ENCODE data around the gene FBLN5.

Gene FBLN5

GRCh38 chr14:91911474-91912032 lies 35.9 kb downstream of the FBLN5 start:
- H4K20me1 ChIP-seq (ENCODE audit: insufficient read depth), result no peaks in the 10 kb centered on the region
- H3K4me1 ChIP-seq (ENCODE audit: low read depth, poor library complexity, severe bottlenecking), result no peaks in the 10 kb centered on the region
- H3K4me3 ChIP-seq (IDR thresholded peaks at IDR 0.05; ENCODE audit: insufficient read depth, low read depth, low read length), result no peak overlapping the region
- H3K4me2 ChIP-seq, result no peak overlapping the region
- peak; percentile 62 for TF ChIP-seq CTCF (conservative IDR thresholded peaks at IDR 0.05; ENCODE audit: low read depth, low read length)
- H3K27me3 ChIP-seq (ENCODE audit: insufficient read depth, low read depth), result no peaks in the 10 kb centered on the region
- H2AFZ ChIP-seq (ENCODE audit: low read depth), result no peak overlapping the region
- no peak overlapping the region for H3K9ac ChIP-seq
- H3K79me2 ChIP-seq (ENCODE audit: insufficient read depth, low read depth), result no peaks in the 10 kb centered on the region
- no peak overlapping the region for H3K27ac ChIP-seq
- H3K36me3 ChIP-seq (ENCODE audit: insufficient read depth), result no peaks in the 10 kb centered on the region

GRCh38 chr14:91910196-91910595 lies 37.3 kb downstream of the FBLN5 start:
- Histone ChIP-seq H4K20me1 (ENCODE audit: insufficient read depth) (no peaks in the 10 kb centered on the region), H3K36me3 (ENCODE audit: insufficient read depth) (no peaks in the 10 kb centered on the region), H3K27me3 (ENCODE audit: insufficient read depth, low read depth) (no peaks in the 10 kb centered on the region), H3K4me1 (ENCODE audit: low read depth, poor library complexity, severe bottlenecking) (no peaks in the 10 kb centered on the region), H3K27ac (no peak overlapping the region), H3K79me2 (ENCODE audit: insufficient read depth, low read depth) (no peaks in the 10 kb centered on the region), H2AFZ (ENCODE audit: low read depth) (no peak overlapping the region), H3K4me3 (IDR thresholded peaks at IDR 0.05; ENCODE audit: insufficient read depth, low read depth, low read length) (no peak overlapping the region), H3K4me2 (no peak overlapping the region), H3K9ac (no peak overlapping the region)
- TF ChIP-seq CTCF (conservative IDR thresholded peaks at IDR 0.05; ENCODE audit: low read depth, low read length), result no peak

- Histone ChIP-seq H3K27ac (no peak overlapping the region), H3K79me2 (ENCODE audit: insufficient read depth, low read depth) (no peaks in the 10 kb centered on the region), H3K4me3 (IDR thresholded peaks at IDR 0.05; ENCODE audit: insufficient read depth, low read depth, low read length) (no peak overlapping the region), H3K27me3 (ENCODE audit: insufficient read depth, low read depth) (no peaks in the 10 kb centered on the region), H3K36me3 (ENCODE audit: insufficient read depth) (no peaks in the 10 kb centered on the region), H3K9ac (no peak overlapping the region), H3K4me2 (no peak overlapping the region), H4K20me1 (ENCODE audit: insufficient read depth) (no peaks in the 10 kb centered on the region), H3K4me1 (ENCODE audit: low read depth, poor library complexity, severe bottlenecking) (no peaks in the 10 kb centered on the region), H2AFZ (ENCODE audit: low read depth) (no peak overlapping the region)
- no peak for TF ChIP-seq CTCF (conservative IDR thresholded peaks at IDR 0.05; ENCODE audit: low read depth, low read length)
Observed at GRCh38 chr14:91906374-91906773, 41.1 kb downstream of the FBLN5 start.

GRCh38 chr14:91904956-91905645 lies 42.4 kb downstream of the FBLN5 start:
- Histone ChIP-seq H2AFZ (ENCODE audit: low read depth) (no peak overlapping the region), H4K20me1 (ENCODE audit: insufficient read depth) (no peaks in the 10 kb centered on the region), H3K4me2 (no peak overlapping the region), H3K4me3 (IDR thresholded peaks at IDR 0.05; ENCODE audit: insufficient read depth, low read depth, low read length) (no peak overlapping the region), H3K4me1 (ENCODE audit: low read depth, poor library complexity, severe bottlenecking) (no peaks in the 10 kb centered on the region), H3K9ac (no peak overlapping the region), H3K27ac (no peak overlapping the region), H3K36me3 (ENCODE audit: insufficient read depth) (no peaks in the 10 kb centered on the region), H3K27me3 (ENCODE audit: insufficient read depth, low read depth) (no peaks in the 10 kb centered on the region), H3K79me2 (ENCODE audit: insufficient read depth, low read depth) (no peaks in the 10 kb centered on the region)
- TF ChIP-seq CTCF (conservative IDR thresholded peaks at IDR 0.05; ENCODE audit: low read depth, low read length), result no peak

All from KMS-11 (cell line).